GM21447 (cell line): Measurements from ENCODE around the gene PCDHGA9.
"Not testable (repeated sequence)": the region's sequence is repeated elsewhere in the genome, so short reads cannot be mapped to it uniquely, and the experiment has no call there.

Experiments used
- ATAC-seq: cut with Tn5 transposase; IDR thresholded peaks from one replicate; pipeline ENCODE4 v1.9.1; 2021; ENCODE audit not compliant: unreplicated experiment

The PCDHGA9 gene

DNA sequence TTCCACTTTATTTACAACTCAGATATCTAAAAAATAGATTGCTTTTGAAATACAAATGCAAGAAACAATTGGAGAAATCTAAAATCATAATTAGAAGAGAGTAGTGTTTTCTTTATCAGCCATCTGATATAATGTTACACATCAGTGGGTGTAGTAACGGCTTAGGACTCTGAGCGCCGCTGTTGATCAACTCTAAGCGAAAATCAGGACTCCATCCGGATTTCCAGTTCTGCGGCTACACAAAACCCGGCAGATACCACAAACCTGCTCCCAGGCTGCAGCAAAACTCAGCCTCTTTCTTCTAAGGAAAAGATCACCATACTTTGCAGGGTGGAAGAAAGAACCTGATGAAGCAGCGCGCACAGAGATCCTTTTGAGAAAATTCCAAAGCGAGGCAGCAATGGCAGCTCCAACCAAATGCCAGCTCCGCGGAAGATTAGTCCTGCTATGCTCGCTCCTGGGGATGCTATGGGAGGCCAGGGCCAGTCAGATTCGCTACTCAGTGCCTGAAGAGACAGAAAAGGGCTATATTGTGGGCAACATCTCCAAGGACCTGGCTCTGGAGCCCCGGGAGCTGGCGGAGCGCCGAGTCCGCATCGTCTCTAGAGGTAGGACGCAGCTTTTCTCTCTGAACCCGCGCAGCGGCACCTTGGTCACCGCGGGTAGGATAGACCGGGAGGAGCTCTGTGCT lies at the start of gene PCDHGA9:
TSS of gene PCDHGA9 (plus strand) at position 226 of the 691 bp plus-strand sequence. CDS start at position 401, 175 bp downstream.
- ATAC-seq = no peak

DNA sequence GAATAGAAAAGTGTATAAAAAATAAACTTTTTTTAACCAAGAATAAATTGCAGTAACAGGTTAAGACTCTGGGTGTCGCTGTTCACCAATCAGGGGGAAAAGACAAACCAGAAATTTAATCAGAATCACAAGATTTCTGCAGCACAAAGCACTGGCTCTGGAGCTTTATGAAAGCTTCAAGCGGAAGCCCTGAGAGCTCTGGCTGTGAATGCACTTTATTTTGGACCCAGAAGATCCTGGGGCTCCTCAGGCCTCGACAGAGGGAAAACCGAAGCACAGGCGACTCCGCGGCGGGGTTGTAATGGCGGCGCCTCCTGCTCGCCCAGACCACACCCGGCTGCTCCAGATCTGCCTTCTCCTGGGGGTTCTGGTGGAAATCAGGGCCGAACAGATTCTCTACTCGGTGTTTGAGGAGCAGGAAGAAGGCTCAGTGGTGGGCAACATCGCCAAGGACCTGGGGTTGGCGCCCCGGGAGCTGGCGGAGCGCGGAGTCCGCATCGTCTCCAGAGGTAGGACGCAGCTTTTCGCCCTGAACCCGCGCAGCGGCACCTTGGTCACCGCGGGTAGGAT lies 47.6 kb upstream of the PCDHGA9 start, which contains the start of gene PCDHGA4:
TSS of gene PCDHGA4 (plus strand) at position 122 of the 570 bp plus-strand sequence. CDS start at position 209, 87 bp downstream.
- ATAC-seq = no peak

DNA sequence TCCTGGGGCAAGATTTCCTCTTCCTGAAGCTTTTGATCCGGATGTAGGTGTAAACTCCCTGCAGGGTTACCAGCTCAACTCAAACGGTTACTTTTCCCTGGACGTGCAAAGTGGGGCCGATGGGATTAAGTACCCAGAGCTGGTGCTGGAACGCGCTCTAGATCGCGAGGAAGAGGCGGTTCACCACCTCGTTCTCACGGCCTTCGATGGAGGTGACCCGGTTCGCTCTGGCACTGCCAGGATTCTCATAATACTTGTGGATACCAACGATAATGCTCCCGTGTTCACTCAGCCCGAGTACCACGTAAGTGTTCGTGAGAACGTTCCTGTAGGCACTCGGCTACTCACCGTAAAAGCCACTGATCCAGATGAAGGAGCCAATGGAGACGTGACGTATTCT lies 46.9 kb upstream of the PCDHGA9 start:
- ATAC-seq = no peak

DNA sequence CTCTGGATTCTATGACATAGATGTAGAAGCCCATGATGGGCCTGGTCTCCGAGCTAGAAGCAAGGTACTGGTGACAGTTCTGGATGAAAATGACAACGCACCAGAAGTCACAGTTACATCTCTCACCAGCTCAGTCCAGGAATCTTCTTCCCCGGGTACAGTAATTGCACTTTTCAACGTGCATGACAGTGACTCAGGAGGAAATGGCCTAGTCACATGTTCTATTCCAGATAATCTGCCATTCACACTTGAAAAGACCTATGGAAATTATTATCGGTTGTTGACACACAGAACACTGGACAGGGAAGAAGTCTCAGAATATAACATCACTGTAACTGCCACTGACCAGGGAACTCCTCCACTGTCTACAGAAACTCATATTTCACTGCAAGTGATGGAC lies 46.4 kb upstream of the PCDHGA9 start:
- no peak for ATAC-seq

DNA sequence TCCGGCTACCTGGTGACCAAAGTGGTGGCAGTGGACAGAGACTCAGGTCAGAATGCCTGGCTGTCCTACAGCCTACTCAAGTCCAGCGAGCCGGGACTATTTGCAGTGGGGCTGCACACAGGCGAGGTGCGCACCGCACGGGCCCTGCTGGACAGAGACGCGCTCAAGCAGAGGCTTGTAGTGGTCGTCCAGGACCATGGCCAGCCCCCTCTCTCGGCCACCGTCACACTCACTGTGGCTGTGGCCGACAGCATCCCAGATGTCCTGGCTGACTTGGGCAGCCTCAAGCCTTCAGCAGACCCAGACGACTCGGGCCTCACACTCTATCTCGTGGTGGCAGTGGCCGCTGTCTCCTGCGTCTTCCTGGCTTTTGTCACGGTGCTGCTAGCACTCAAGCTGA lies 45.6 kb upstream of the PCDHGA9 start:
- ATAC-seq = no peak

DNA sequence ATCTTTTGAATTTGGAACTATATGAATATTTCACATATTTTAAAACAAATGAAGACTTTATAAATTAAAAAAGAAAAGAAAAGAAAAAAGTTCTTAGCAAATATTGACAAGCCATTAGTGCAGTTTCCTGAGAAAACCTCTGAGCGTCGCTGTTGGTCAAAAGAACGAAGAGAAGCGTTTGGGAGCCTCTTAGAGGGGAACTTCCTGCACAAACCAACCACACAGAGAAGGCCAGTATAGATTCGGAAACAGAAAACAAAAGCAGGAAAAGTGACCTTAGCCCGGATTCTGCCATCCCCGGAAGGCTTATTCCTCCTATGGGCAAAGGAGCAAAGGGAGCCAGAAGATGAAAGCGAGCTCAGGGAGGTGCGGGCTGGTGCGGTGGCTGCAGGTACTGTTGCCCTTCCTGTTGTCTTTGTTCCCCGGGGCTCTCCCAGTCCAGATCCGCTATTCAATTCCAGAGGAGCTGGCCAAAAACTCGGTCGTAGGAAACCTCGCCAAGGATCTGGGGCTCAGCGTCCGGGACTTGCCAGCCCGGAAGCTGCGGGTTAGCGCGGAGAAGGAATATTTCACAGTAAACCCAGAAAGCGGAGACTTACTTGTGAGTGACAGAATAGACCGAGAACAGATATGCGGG lies 42.7 kb upstream of the PCDHGA9 start, which contains the start of gene PCDHGB2:
TSS of gene PCDHGB2 (plus strand) at position 205 of the 637 bp plus-strand sequence. CDS start at position 347, 142 bp downstream.
- ATAC-seq = no peak

DNA sequence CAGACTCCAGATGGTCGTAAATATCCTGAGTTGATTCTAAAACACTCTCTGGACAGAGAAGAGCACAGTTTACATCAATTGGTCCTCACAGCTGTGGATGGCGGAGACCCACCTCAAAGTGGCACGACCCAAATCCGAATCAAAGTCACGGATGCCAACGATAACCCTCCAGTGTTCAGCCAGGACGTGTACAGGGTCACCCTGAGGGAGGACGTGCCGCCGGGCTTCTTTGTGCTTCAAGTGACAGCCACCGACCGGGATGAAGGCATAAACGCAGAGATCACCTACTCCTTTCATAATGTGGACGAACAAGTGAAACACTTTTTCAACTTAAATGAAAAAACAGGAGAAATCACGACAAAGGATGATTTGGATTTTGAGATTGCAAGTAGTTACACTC lies 41.9 kb upstream of the PCDHGA9 start:
- no peak for ATAC-seq

DNA sequence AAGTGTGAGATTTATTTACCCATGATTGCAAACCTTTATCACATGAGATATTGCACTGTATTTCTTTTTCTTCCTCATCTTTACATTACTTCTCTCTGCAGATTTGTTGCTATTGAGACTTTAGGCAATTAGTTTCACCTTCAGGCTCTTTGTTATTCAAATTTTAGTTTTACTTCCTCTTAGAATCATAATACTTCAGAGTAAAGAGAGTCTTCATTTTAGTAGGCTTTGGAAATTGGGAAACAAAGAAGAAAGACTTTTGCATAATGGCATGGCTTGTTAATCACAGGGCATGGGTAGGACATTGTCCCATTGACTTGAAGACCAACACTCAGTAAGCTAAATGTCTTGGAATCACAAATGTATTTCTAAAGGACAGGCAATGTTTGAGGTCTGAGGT lies 39.9 kb upstream of the PCDHGA9 start:
- no peak for ATAC-seq

DNA sequence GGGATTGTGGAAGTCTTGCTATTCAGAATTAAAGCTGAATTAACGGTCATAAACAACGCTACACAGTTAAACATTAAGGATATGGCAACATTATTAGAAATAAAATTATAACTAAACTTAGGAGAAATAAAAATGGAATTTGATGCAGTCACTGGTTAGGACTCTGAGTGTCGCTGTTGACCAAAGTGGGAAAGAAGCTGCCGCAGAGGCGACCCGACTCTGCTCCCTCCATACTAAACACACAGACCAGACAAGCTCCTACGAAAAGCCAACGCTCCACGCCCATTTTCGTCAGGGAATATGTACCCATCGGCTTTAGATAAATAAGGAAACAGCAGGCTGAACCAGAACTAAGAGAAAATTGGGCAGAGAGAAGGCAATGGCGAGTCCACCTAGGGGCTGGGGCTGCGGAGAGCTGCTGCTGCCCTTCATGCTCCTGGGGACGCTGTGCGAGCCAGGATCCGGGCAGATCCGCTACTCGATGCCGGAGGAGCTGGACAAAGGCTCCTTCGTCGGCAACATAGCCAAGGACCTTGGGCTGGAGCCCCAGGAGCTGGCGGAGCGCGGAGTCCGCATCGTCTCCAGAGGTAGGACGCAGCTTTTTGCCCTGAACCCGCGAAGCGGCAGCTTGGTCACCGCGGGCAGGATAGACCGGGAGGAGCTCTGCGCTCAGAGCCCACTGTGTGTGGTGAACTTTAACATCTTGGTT lies 38.5 kb upstream of the PCDHGA9 start, which contains the start of gene PCDHGA5:
TSS of gene PCDHGA5 (plus strand) at position 211 of the 709 bp plus-strand sequence. CDS start at position 380, 169 bp downstream.
- ATAC-seq = no peak

DNA sequence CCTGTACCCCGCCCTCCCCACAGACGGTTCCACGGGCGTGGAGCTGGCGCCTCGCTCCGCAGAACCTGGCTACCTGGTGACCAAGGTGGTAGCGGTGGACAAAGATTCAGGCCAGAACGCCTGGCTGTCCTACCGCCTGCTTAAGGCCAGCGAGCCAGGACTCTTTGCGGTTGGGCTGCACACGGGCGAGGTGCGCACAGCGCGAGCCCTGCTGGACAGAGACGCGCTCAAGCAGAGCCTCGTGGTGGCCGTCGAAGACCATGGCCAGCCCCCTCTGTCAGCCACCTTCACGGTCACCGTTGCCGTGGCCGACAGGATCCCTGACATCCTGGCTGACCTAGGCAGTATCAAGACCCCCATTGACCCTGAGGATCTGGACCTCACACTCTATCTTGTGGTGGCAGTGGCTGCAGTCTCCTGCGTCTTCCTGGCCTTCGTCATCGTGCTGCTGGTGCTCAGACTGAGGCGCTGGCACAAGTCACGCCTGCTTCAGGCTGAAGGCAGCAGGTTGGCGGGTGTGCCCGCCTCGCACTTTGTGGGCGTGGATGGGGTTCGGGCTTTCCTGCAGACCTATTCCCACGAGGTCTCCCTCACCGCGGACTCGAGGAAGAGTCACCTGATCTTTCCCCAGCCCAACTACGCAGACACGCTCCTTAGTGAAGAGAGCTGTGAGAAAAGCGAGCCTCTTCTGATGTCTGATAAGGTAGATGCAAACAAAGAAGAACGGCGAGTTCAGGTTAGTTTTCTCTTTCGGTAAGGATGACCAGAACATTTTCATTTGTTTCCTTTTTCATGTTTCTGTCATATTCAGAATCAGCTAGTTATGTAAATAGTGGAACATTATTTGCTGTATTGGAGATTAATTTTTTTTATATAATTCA lies 36.3 kb upstream of the PCDHGA9 start:
- no peak for ATAC-seq

DNA sequence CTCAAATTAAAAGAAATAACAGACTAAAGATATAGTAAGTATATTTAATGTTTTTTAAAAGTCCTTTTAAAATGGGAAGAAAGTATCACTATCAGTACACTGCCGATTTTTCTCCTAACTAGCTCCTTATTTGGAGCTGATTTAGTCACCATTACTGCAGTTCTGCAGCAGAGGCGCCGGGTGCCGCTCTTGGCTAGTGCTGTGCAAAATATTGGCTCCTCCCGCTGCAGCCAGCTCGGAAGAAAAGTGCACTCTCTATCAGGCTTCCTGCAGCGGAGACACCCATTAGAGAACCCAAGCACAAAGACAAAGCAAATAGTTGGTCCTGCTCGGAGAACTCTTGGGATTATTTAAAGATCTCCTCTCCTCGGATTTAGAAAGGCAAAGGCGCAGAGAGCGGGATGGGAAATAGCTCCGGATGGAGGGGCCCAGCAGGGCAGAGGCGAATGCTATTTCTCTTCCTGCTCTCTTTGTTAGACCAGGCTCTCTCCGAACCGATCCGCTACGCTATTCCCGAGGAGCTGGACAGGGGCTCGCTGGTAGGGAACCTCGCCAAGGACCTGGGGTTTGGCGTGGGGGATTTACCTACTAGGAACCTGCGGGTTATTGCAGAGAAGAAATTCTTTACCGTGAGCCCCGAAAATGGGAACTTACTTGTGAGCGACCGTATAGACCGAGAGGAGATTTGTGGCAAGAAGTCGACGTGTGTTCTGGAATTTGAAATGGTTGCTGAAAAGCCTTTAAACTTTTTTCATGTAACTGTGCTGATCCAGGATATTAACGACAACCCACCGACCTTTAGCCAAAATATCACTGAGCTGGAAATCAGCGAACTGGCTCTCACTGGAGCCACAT lies 32.4 kb upstream of the PCDHGA9 start, which contains the start of gene PCDHGB3:
TSS of gene PCDHGB3 (plus strand) at position 249 of the 855 bp plus-strand sequence. CDS start at position 402, 153 bp downstream.
- ATAC-seq = no peak

DNA sequence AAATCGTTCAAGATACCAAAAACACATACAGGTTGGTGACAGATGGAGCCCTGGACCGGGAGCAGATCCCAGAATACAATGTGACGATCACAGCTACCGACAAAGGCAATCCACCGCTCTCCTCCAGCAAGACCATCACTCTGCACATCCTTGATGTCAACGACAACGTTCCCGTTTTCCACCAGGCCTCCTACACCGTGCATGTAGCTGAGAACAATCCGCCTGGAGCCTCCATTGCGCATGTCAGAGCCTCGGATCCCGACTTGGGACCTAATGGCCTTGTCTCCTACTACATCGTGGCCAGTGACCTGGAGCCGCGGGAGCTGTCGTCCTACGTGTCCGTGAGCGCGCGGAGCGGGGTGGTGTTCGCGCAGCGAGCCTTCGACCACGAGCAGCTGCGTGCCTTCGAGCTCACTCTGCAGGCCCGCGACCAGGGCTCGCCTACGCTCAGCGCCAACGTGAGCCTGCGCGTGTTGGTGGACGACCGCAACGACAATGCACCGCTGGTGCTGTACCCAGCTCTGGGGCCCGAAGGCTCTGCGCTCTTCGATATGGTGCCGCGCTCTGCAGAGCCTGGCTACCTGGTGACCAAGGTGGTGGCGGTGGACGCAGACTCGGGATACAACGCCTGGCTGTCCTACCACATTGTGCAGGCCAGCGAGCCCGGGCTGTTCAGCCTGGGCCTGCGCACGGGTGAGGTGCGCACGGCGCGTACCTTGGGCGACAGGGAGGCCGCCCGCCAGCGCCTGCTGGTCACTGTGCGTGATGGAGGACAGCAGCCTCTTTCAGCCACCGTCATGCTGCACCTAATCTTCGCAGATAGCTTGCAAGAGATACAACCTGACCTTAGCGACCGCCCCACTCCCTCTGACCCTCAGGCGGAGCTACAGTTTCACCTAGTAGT lies 30.8 kb upstream of the PCDHGA9 start:
- ATAC-seq = no peak

DNA sequence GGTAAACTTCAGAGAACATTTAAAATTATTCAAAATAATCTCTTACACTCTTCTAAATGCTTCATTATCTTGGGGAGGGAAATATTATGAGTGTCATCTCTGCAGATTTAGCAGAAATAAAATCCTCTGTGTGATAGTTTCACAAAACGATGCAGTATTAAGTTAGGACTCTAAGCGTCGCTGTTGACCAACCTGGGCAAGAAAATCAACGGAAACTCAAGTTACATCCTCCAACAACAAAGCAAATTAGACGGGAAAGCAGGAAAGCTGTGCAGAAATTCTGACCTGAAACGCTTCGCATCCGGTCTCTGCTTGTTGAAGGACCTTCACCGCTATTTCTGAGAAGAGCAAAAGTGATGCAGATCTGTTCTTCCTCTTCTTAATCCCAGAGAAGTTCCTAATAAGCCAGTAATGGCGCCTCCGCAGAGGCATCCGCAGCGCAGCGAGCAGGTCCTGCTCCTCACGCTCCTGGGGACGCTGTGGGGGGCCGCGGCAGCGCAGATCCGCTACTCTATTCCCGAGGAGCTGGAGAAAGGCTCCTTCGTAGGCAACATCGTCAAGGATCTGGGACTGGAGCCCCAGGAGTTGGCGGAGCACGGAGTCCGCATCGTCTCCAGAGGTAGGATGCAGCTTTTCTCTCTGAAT lies 28.8 kb upstream of the PCDHGA9 start, which contains the start of gene PCDHGA6:
TSS of gene PCDHGA6 (plus strand) at position 219 of the 645 bp plus-strand sequence. CDS start at position 412, 193 bp downstream.
- no peak for ATAC-seq

DNA sequence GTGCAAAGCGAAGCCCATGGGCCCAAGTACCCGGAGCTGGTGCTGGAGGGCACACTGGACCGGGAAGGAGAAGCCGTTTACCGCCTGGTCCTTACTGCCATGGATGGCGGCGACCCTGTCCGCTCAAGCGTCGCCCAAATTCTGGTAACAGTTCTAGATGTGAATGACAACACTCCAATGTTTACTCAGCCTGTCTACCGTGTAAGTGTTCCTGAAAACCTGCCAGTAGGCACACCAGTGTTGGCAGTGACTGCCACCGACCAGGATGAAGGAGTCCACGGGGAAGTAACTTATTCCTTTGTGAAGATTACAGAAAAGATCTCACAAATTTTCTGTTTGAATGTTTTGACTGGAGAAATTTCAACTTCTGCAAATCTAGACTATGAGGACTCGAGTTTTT lies 28.0 kb upstream of the PCDHGA9 start:
- no peak for ATAC-seq

DNA sequence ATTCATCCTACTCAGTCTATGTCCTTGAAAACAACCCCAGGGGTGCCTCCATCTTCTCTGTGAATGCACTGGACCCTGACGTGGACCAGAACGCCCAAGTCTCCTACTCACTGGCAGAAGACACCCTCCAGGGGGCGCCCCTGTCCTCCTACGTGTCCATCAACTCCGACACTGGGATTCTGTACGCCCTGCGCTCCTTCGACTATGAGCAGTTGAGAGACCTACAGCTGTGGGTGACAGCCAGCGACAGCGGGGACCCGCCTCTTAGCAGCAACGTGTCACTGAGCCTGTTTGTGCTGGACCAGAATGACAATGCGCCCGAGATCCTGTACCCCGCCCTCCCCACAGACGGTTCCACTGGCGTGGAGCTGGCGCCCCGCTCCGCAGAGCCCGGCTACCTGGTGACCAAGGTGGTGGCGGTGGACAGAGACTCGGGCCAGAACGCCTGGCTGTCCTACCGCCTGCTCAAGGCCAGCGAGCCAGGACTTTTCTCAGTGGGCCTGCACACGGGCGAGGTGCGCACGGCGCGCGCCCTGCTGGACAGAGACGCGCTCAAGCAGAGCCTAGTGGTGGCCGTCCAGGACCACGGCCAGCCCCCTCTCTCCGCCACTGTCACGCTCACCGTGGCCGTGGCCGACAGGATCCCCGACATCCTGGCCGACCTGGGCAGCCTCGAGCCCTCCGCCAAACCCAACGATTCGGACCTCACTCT lies 27.0 kb upstream of the PCDHGA9 start:
- not testable (repeated sequence) for ATAC-seq

DNA sequence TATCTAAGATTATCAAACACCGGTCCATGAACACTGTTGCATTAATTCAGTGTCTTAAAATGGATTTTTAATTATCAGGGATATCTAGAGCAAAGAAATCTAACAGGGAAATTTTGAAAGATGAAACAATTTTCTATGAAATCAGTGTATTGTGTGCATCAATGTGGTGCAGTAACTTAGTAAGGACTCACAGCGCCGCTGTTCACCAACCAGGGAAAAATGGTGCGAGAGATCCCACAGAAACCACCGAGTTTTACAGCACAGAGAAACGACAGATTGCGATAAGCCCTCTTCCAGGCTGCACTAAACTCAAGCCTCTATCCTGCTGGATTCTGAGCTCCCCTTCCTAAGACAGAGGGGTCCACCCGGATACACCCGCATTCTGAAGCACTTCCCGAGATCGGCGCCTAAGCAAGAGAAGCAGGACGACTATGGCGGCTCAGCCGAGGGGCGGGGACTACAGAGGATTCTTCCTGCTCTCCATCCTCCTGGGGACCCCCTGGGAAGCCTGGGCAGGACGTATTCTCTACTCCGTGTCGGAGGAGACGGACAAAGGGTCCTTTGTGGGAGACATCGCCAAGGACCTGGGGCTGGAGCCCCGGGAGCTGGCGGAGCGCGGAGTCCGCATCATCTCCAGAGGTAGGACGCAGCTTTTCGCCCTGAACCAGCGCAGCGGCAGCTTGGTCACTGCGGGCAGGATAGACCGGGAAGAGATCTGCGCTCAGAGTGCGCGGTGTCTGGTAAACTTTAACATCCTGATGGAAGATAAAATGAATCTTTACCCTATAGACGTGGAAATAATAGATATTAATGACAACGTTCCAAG lies 19.9 kb upstream of the PCDHGA9 start, which contains the start of gene PCDHGA7:
TSS of gene PCDHGA7 (plus strand) at position 274 of the 826 bp plus-strand sequence. CDS start at position 432, 158 bp downstream.
- no peak for ATAC-seq
